ENCODE results near the gene SFTA2.

The SFTA2 gene

DNA sequence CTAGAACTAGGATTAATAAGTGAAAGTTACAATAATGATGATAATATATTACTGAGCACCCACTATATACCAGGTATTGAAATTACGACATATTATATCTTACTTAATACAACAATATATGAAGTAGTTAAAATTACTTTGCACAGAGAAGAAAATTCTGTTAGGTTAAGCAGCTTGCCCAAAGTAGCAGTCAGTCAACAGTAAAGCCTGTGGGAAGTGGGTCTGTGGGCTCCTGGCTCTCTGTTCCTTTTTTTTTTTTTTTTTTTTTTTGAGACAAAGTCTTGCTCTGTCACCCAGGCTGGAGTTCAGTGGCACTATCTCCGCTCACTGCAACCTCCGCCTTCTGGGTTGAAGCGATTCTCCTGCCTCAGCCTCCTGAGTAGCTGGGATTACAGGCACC lies 28.7 kb downstream of the SFTA2 start:
- no peak for TF ChIP-seq FOXP2 (optimal IDR thresholded peaks at IDR 0.05; ENCODE audit: borderline replicate concordance, extremely low read depth, extremely low read length, insufficient read depth)

DNA sequence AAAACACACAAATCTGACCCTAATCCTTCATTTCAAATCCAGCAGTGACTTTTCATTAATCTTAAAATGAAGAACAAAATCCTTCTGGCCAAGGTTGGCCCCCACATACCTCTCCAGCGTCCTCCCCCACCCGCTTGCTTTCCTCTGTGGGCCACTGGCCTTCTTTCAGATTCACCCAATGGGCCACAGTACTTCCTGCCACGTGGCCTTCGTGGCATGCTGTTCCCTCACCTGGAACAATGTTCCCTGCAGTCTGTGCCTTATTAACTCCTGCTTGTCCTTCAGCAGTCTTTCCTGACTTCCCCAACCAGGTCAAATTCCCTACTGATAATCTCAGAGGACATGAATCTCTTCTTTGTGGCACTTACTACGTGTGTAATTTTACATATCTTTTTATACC lies 29.3 kb downstream of the SFTA2 start:
- TF ChIP-seq POLR2AphosphoS5 (IDR thresholded peaks at IDR 0.05; ENCODE audit: low read depth, low read length) (no peak), SIN3A (IDR thresholded peaks at IDR 0.05; ENCODE audit: borderline replicate concordance, insufficient read depth, low read length) (no peak), TAF1 (IDR thresholded peaks at IDR 0.05; ENCODE audit: borderline replicate concordance, insufficient read depth, low read length) (no peak), FOXP2 (optimal IDR thresholded peaks at IDR 0.05; ENCODE audit: borderline replicate concordance, extremely low read depth, extremely low read length, insufficient read depth) (no peak)
- TF ChIP-seq, protein P1, sequence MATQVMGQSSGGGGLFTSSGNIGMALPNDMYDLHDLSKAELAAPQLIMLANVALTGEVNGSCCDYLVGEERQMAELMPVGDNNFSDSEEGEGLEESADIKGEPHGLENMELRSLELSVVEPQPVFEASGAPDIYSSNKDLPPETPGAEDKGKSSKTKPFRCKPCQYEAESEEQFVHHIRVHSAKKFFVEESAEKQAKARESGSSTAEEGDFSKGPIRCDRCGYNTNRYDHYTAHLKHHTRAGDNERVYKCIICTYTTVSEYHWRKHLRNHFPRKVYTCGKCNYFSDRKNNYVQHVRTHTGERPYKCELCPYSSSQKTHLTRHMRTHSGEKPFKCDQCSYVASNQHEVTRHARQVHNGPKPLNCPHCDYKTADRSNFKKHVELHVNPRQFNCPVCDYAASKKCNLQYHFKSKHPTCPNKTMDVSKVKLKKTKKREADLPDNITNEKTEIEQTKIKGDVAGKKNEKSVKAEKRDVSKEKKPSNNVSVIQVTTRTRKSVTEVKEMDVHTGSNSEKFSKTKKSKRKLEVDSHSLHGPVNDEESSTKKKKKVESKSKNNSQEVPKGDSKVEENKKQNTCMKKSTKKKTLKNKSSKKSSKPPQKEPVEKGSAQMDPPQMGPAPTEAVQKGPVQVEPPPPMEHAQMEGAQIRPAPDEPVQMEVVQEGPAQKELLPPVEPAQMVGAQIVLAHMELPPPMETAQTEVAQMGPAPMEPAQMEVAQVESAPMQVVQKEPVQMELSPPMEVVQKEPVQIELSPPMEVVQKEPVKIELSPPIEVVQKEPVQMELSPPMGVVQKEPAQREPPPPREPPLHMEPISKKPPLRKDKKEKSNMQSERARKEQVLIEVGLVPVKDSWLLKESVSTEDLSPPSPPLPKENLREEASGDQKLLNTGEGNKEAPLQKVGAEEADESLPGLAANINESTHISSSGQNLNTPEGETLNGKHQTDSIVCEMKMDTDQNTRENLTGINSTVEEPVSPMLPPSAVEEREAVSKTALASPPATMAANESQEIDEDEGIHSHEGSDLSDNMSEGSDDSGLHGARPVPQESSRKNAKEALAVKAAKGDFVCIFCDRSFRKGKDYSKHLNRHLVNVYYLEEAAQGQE (IDR thresholded peaks at IDR 0.05; ENCODE audit: insufficient read depth in 1 of 2, low read depth in 2 of 2, low read length in 2 of 2) = no peak

DNA sequence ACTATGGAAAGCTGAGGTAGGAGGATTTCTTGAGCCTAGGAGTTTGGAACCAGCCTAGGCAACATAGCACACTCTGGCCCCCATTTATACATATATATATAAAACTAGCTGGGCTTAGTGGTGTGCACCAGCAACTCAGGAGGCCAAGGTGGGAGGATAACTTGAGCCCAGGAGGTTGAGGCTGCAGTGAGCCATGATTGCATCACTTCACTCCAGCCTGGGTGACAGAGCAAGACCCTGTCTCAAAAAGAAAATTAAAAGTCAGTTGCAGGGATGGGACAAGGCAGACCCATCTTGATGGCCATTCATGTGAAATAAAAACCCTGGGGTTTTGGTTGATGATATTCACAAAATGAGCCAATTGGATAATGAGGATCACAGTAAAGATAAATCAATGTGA lies 30.5 kb downstream of the SFTA2 start:
- no peak for TF ChIP-seq SIN3A (IDR thresholded peaks at IDR 0.05; ENCODE audit: borderline replicate concordance, insufficient read depth, low read length)
- TF ChIP-seq TAF1 (IDR thresholded peaks at IDR 0.05; ENCODE audit: borderline replicate concordance, insufficient read depth, low read length) = no peak
- TF ChIP-seq, protein P1 (IDR thresholded peaks at IDR 0.05; ENCODE audit: insufficient read depth in 1 of 2, low read depth in 2 of 2, low read length in 2 of 2) = no peak
- no peak for TF ChIP-seq FOXP2 (optimal IDR thresholded peaks at IDR 0.05; ENCODE audit: borderline replicate concordance, extremely low read depth, extremely low read length, insufficient read depth)
- TF ChIP-seq POLR2AphosphoS5 (IDR thresholded peaks at IDR 0.05; ENCODE audit: low read depth, low read length) = no peak

DNA sequence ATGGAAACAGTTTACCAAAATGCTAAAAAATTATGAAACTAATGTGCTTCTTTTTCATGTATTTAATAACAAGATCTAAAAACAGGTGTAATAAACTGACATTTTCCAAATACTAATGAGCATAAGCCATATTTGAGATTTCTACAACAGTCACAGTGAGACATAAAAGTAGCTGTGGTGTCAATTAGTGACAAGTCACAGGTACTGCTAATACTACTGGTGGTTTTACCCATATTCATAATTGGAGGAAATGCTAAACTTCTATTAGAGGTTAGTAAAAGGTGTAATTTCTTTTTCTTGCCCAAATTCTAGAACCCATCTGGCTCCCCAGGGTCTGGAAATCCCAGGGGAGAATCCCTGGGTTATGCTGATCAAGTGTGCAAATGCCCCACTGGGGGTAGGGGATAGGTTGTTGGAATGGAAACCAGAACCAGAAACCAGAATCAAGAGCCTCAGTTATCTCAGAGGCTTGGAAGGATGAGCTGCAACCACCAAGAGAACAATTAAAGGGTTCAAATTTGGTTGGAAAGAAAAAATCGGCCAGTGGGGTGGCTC lies 31.0 kb downstream of the SFTA2 start:
- TF ChIP-seq POLR2AphosphoS5 (IDR thresholded peaks at IDR 0.05; ENCODE audit: low read depth, low read length) = no peak
- no peak for TF ChIP-seq TAF1 (IDR thresholded peaks at IDR 0.05; ENCODE audit: borderline replicate concordance, insufficient read depth, low read length)
- TF ChIP-seq, protein P1 (IDR thresholded peaks at IDR 0.05; ENCODE audit: insufficient read depth in 1 of 2, low read depth in 2 of 2, low read length in 2 of 2) = no peak
- TF ChIP-seq SIN3A (IDR thresholded peaks at IDR 0.05; ENCODE audit: borderline replicate concordance, insufficient read depth, low read length) = no peak
- no peak for TF ChIP-seq FOXP2 (optimal IDR thresholded peaks at IDR 0.05; ENCODE audit: borderline replicate concordance, extremely low read depth, extremely low read length, insufficient read depth)

DNA sequence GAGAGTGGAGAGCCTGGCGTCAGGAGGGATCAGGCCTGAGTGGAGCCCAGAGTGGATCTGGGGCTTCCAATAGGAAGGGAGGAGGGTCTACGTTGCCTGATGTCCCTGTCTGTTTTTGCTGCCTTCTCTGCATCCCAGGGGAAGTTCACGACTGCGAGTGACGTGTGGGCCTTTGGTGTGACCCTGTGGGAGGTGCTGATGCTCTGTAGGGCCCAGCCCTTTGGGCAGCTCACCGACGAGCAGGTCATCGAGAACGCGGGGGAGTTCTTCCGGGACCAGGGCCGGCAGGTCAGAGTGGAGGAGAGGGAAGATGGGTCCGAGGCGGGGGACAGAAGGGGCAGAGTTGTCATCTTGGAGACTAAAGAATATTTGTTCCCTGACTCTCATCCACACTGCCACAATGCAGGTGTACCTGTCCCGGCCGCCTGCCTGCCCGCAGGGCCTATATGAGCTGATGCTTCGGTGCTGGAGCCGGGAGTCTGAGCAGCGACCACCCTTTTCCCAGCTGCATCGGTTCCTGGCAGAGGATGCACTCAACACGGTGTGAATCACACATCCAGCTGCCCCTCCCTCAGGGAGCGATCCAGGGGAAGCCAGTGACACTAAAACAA lies 33.1 kb downstream of the SFTA2 start:
- no peak for TF ChIP-seq FOXP2 (optimal IDR thresholded peaks at IDR 0.05; ENCODE audit: borderline replicate concordance, extremely low read depth, extremely low read length, insufficient read depth)
- TF ChIP-seq POLR2AphosphoS5 (IDR thresholded peaks at IDR 0.05; ENCODE audit: low read depth, low read length) = no peak
- TF ChIP-seq SIN3A (IDR thresholded peaks at IDR 0.05; ENCODE audit: borderline replicate concordance, insufficient read depth, low read length) = no peak
- TF ChIP-seq, protein P1 (IDR thresholded peaks at IDR 0.05; ENCODE audit: insufficient read depth in 1 of 2, low read depth in 2 of 2, low read length in 2 of 2) = no peak
- TF ChIP-seq TAF1 (IDR thresholded peaks at IDR 0.05; ENCODE audit: borderline replicate concordance, insufficient read depth, low read length) = no peak

Measured in PFSK-1 (cell line).